Uterus (tissue), 2 donors: ENCODE data around the gene DMD.

Experiments
- CTCF ChIP-seq, 4 experiments: fragments of 200-600 bp in 2 of 4; fragments of 450-650 bp in 2 of 4; sonication (generic) in 2 of 4; IDR thresholded peaks; one replicate each; pipeline ENCODE4 v1.5.1; 2016 to 2019; ENCODE audit warnings: antibody characterized with exemption in 4 of 4, mild to moderate bottlenecking in 2 of 4, moderate library complexity in 1 of 4
- POLR2A ChIP-seq, 2 donors: fragments of 450-650 bp; IDR thresholded peaks; one replicate each; pipeline ENCODE4 v1.6.1; 2016; ENCODE audit warnings: antibody characterized with exemption in 2 of 2, mild to moderate bottlenecking in 1 of 2, moderate library complexity in 1 of 2

DNA sequence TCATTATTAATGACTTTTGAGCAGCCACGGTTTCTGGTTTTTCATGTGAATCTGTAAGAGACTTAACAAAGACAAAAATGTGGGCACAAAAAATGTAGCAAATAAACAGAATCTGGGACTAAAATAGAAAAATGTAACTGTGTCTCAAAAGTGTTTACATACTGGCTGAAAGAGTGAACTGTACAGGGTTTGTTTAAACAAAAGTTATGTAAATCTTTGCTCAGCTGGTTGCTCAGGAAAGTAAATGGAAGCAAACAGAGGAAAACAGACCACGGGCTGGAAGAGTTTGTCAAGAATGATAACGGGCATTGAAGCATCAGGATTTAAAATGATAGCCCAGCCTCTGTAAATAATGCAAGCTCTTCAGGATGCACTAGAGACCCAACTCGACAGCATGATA, 1217.7 kb downstream of the DMD start:
- no peak for TF ChIP-seq CTCF (IDR thresholded peaks at IDR 0.05)
- TF ChIP-seq POLR2A (IDR thresholded peaks at IDR 0.05) = no peak
